Activated CD4-positive, alpha-beta T cell treated with anti-CD3 and anti-CD28 coated beads, Interleukin-2, amount 10 ng/mL, durations not matched to agents 7 days and 5 days (primary cell): ENCODE measurements around the gene BCL11A. TPM values are rescaled to one million over a fixed set of nuclear protein-coding genes. Genes with fewer than 3 reads are reported as not detected.

Experiments used
- CTCF ChIA-PET: fragments of 350-600 bp; sonication (Branson Sonifier 250); formaldehyde crosslinking; loops from one replicate; lab custom pipeline; 2021; ENCODE audit warnings: antibody characterized with exemption; lab: Charles Lee
- POLR2A ChIA-PET: fragments of 350-600 bp; sonication (Branson Sonifier 250); formaldehyde crosslinking; loops from one replicate; lab custom pipeline; 2021; ENCODE audit warnings: antibody characterized with exemption; lab: Charles Lee
- DNase-seq: peaks from one replicate; pipeline ENCODE4 v3.0.0-alpha.2; 2020
- H3K27ac Mint-ChIP-seq: one replicate; pipeline ENCODE4 v1.8.0; 2021; ENCODE audit warnings: mild to moderate bottlenecking, moderate library complexity, mixed read lengths
- H3K27me3 Mint-ChIP-seq: one replicate; pipeline ENCODE4 v1.8.0; 2021; ENCODE audit warnings: mixed read lengths
- H3K36me3 Mint-ChIP-seq: one replicate; pipeline ENCODE4 v1.8.0; 2021; ENCODE audit warnings: low read depth, mixed read lengths
- H3K4me1 Mint-ChIP-seq: one replicate; pipeline ENCODE4 v1.8.0; 2021; ENCODE audit warnings: mixed read lengths
- H3K4me3 Mint-ChIP-seq: one replicate; pipeline ENCODE4 v1.8.0; 2021; ENCODE audit warnings: mild to moderate bottlenecking, moderate library complexity, mixed read lengths
- H3K9me3 Mint-ChIP-seq: one replicate; pipeline ENCODE4 v1.8.0; 2021; ENCODE audit warnings: mixed read lengths
- total RNA-seq, 2 experiments: library from RNA; stranded (reverse); gene quantifications; one replicate each; pipeline ENCODE4 v1.2.3, GENCODE V29; 2021

The BCL11A gene
- total RNA-seq, 2 experiments from 2014 or later, result 0.04 to 0.30 TPM

- DNase-seq, result no peak
- ChIA-PET POLR2A (no interaction called here), CTCF (interaction anchor here (1.0 to 1.8 kb wide), 2 partner anchors 11 to 26 kb away, joined by 4 to 6 read pairs; no protein-coding TSS in a partner anchor)
- peaks cover 35% of the 10 kb centered on the region for H3K4me1 Mint-ChIP-seq
- peaks cover 75% of the 10 kb centered on the region for H3K27me3 Mint-ChIP-seq
- no peak overlapping the region for H3K27ac Mint-ChIP-seq
- no peak overlapping the region for H3K4me3 Mint-ChIP-seq
- no peaks in the 10 kb centered on the region for H3K9me3 Mint-ChIP-seq
- H3K36me3 Mint-ChIP-seq, result no peaks in the 10 kb centered on the region
These were observed 2.7 kb upstream of the BCL11A start for GRCh38 chr2:60556175-60556574.

GRCh38 chr2:60555783-60556139, 2.3 kb upstream of the BCL11A start:
- no peaks in the 10 kb centered on the region for H3K36me3 Mint-ChIP-seq
- H3K4me3 Mint-ChIP-seq, result peak overlapping the region; percentile 76
- peaks cover 37% of the 10 kb centered on the region for H3K4me1 Mint-ChIP-seq
- POLR2A ChIA-PET, result no interaction called here
- CTCF ChIA-PET, result interaction anchor here (1.0 to 1.8 kb wide), 2 partner anchors 12 to 26 kb away, joined by 4 to 6 read pairs; no protein-coding TSS in a partner anchor
- no peaks in the 10 kb centered on the region for H3K9me3 Mint-ChIP-seq
- DNase-seq, result no peak
- no peak overlapping the region for H3K27ac Mint-ChIP-seq
- H3K27me3 Mint-ChIP-seq, result peaks cover 74% of the 10 kb centered on the region

DNA sequence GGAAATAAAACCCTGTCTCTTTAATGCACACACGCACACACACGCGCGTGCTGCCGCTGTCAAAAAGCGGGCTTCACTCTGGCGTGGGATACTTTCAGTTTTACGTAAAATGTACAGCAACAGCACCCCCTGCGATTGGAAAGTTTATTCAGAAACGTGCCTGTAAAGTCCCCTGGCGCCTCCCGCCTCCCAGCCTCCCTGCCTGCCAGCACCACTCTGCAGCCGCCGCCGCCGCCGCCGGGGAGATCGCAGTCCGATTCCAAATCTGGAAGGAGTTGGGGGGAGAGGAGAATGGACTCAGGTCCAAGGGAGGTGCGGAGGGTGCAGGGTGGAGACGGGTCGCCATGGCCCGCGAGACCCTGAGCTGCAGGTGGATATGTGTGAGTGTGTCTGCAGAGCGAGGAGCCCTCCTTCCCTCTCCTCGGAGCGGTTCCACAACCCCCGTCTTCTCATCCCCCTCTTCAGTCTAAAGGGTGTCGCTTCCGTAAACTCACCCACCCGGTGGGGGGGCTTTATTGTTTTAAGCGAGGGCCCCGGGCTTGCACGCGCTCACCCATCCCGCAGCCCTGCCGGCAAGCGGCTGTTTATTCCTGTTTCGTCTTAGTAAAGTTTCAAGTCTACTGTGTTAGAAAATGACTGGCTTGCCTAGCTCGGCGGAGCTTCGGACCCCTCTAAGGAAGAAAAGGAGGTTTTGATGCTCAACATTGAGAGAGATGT, 1.8 kb upstream of the BCL11A start:
- H3K27me3 Mint-ChIP-seq, result peaks cover 75% of the 10 kb centered on the region
- peak; percentile 75 for DNase-seq
- no peaks in the 10 kb centered on the region for H3K36me3 Mint-ChIP-seq
- ChIA-PET CTCF (interaction anchor here (1.8 kb wide), 1 partner anchor 26 kb away, joined by 6 read pairs; no protein-coding TSS in a partner anchor), POLR2A (no interaction called here)
- no peaks in the 10 kb centered on the region for H3K9me3 Mint-ChIP-seq
- peak overlapping the region; percentile 50 for H3K27ac Mint-ChIP-seq
- peaks cover 41% of the 10 kb centered on the region for H3K4me1 Mint-ChIP-seq
- H3K4me3 Mint-ChIP-seq, result peak overlapping the region; percentile 76

DNA sequence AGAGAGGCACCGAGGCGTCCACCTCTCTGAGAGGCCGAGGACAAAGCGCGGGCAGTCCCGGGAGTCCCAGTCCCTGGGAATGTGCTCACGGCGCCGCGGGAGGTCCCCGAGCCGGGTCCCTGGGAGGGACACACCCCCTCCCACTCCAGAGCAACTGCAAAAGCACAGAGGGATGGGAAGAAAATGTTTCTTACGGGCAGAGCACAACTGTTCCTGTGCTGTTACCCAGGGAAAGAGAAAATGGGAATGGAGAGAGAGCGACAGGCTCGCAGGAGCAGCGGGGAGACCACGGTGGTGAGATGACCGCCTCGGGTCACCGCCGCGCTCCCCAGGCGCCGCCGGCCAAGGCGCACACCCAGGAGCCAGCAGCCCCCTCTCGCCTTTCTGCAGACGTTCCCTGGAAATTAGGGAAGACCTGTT, 1.2 kb upstream of the BCL11A start:
- peak overlapping the region; percentile 50 for H3K27ac Mint-ChIP-seq
- peaks cover 46% of the 10 kb centered on the region for H3K4me1 Mint-ChIP-seq
- H3K9me3 Mint-ChIP-seq, result no peaks in the 10 kb centered on the region
- H3K36me3 Mint-ChIP-seq, result no peaks in the 10 kb centered on the region
- H3K27me3 Mint-ChIP-seq, result peaks cover 75% of the 10 kb centered on the region
- peak overlapping the region; percentile 76 for H3K4me3 Mint-ChIP-seq
- CTCF ChIA-PET, result interaction anchor here (1.8 kb wide), 1 partner anchor 27 kb away, joined by 6 read pairs; no protein-coding TSS in a partner anchor
- POLR2A ChIA-PET, result no interaction called here
- DNase-seq, result no peak

DNA sequence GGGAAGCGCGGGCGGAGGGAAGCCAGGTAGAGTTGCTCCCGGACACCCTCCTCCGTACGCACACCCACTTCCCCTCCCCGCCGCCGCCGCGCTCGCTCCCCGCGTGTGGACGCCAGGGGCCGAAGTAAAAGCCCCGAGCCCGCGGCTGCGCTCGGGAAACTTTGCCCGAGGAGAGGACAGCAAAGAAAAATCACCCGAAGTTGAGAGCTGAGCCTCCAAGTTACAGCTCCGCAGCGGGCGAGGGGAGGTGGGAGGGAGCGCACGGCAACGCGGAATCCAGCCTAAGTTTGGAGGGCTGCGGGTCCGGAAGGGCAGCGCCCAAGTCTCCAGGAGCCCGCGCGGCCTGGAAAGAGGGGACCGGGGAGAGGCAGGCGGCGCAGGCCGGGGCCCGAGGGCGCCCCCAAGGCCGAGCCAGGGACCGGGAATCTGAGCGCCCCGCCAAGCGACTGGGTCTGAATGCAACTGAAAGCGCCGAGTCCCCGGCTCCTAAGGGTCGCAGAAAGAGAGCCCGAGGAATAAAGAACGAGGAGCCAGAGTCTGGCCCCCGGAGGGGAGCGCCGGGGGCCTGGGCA, 706 bp upstream of the BCL11A start:
- no peaks in the 10 kb centered on the region for H3K9me3 Mint-ChIP-seq
- CTCF ChIA-PET, result no interaction called here
- POLR2A ChIA-PET, result no interaction called here
- H3K27me3 Mint-ChIP-seq, result peaks cover 73% of the 10 kb centered on the region
- DNase-seq, result peak; percentile 17
- H3K36me3 Mint-ChIP-seq, result no peaks in the 10 kb centered on the region
- H3K4me1 Mint-ChIP-seq, result peaks cover 49% of the 10 kb centered on the region
- H3K4me3 Mint-ChIP-seq, result peak overlapping the region; percentile 76
- no peak overlapping the region for H3K27ac Mint-ChIP-seq

GRCh38 chr2:60552851-60553494, 481 bp downstream of the BCL11A start:
- H3K4me1 Mint-ChIP-seq, result peaks cover 51% of the 10 kb centered on the region
- POLR2A ChIA-PET, result no interaction called here

DNA sequence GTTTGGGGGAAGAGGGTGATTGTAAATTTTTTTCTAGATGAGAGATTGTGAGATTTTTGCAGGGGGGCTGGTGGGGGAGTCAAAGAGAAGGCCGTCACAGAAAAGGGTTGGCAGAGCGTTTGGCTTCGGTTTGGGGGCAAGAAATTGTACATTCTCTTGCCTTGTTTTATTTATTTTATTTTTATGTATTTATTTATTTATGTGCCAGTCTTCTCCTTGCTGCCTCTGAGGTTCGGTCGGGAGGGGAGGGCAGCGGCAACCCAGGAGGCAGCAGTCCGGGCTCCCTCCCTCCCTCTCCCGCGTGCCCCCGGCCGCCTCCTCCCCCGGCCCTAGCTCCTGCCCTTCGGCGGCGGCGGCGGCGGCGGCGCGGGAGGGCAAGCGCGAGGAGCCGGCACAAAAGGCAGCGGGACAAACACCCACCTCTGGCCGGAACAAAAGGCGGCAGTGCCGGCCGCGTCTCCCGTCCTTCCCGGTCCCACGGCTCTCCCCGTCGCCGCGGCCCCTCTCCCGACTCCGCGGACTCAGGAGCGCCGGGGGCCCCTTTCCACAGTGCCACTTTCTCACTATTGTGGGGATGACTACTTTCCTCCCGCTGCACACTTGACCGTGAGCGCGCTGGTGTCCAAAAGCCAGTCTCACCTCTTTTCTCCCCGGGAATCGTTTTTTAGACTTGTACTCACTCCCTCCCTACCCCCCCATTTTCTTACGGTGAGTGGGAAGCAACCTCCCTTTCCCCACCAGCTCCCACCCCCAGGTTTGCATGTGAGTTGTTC, 1.2 kb downstream of the BCL11A start:
- ChIA-PET CTCF (no interaction called here), POLR2A (no interaction called here)
- H3K4me1 Mint-ChIP-seq, result peaks cover 47% of the 10 kb centered on the region
- peak overlapping the region; percentile 50 for H3K27ac Mint-ChIP-seq
- no peaks in the 10 kb centered on the region for H3K36me3 Mint-ChIP-seq
- no peaks in the 10 kb centered on the region for H3K9me3 Mint-ChIP-seq
- peak overlapping the region; percentile 51 for H3K4me3 Mint-ChIP-seq
- H3K27me3 Mint-ChIP-seq, result peaks cover 78% of the 10 kb centered on the region
- DNase-seq, result no peak

More at GRCh38 chr2:60552851-60553494, 481 bp downstream of the BCL11A start:
- H3K36me3 Mint-ChIP-seq, result no peaks in the 10 kb centered on the region
- H3K27me3 Mint-ChIP-seq, result peaks cover 75% of the 10 kb centered on the region
- no peaks in the 10 kb centered on the region for H3K9me3 Mint-ChIP-seq
- no peak overlapping the region for H3K27ac Mint-ChIP-seq
- CTCF ChIA-PET, result no interaction called here
- peak overlapping the region; percentile 77 for H3K4me3 Mint-ChIP-seq
- no peak for DNase-seq

- Mint-ChIP-seq H3K27ac (peak overlapping the region; percentile 50), H3K9me3 (no peaks in the 10 kb centered on the region), H3K36me3 (no peaks in the 10 kb centered on the region), H3K4me3 (peak overlapping the region; percentile 51), H3K27me3 (peaks cover 79% of the 10 kb centered on the region), H3K4me1 (peaks cover 40% of the 10 kb centered on the region)
- CTCF ChIA-PET, result interaction anchor here (0.5 kb wide), 1 partner anchor 1371 kb away, joined by 3 read pairs; no protein-coding TSS in a partner anchor
- DNase-seq, result no peak
- POLR2A ChIA-PET, result no interaction called here
These were observed 2.0 kb downstream of the BCL11A start for GRCh38 chr2:60551240-60552077.

DNA sequence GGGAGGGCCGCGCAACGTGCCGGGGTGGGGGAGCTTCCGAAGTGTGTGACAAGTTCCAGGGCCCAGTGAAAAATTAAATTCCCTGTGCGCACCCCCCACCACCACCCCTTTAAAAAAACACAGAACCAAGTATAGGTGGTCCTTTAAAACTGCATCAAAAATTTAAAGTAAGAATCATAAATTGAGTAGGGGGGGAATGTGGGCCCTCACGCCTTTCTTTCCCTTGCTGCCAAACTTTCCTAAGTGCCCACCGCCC, 2.5 kb downstream of the BCL11A start:
- H3K4me3 Mint-ChIP-seq, result peak overlapping the region; percentile 25
- no peaks in the 10 kb centered on the region for H3K36me3 Mint-ChIP-seq
- H3K9me3 Mint-ChIP-seq, result no peaks in the 10 kb centered on the region
- CTCF ChIA-PET, result interaction anchor here (0.5 kb wide), 1 partner anchor 1371 kb away, joined by 3 read pairs; no protein-coding TSS in a partner anchor
- peaks cover 36% of the 10 kb centered on the region for H3K4me1 Mint-ChIP-seq
- POLR2A ChIA-PET, result no interaction called here
- no peak for DNase-seq
- H3K27ac Mint-ChIP-seq, result no peak overlapping the region
- H3K27me3 Mint-ChIP-seq, result peaks cover 79% of the 10 kb centered on the region

GRCh38 chr2:60550178-60550983, 3.1 kb downstream of the BCL11A start:
- H3K27ac Mint-ChIP-seq, result peak overlapping the region; percentile 64
- ChIA-PET CTCF (interaction anchor here (0.5 to 1.0 kb wide), 7 partner anchors 11 to 1525 kb away, joined by 3 to 6 read pairs (median 3); no protein-coding TSS in a partner anchor), POLR2A (interaction anchor here (0.5 kb wide), 1 partner anchor 390 kb away, joined by 3 read pairs; no protein-coding TSS in a partner anchor)
- H3K4me3 Mint-ChIP-seq, result peak overlapping the region; percentile 79
- peaks cover 31% of the 10 kb centered on the region for H3K4me1 Mint-ChIP-seq
- H3K9me3 Mint-ChIP-seq, result no peaks in the 10 kb centered on the region
- no peaks in the 10 kb centered on the region for H3K36me3 Mint-ChIP-seq
- H3K27me3 Mint-ChIP-seq, result peaks cover 79% of the 10 kb centered on the region
- DNase-seq, result peak; percentile 62

GRCh38 chr2:60549928-60550177, 3.6 kb downstream of the BCL11A start:
- DNase-seq, result no peak
- Mint-ChIP-seq H3K27me3 (peaks cover 79% of the 10 kb centered on the region), H3K4me1 (peaks cover 31% of the 10 kb centered on the region), H3K36me3 (no peaks in the 10 kb centered on the region), H3K4me3 (peak overlapping the region; percentile 79), H3K27ac (no peak overlapping the region), H3K9me3 (no peaks in the 10 kb centered on the region)
- POLR2A ChIA-PET, result interaction anchor here (0.5 kb wide), 1 partner anchor 389 kb away, joined by 3 read pairs; no protein-coding TSS in a partner anchor
- CTCF ChIA-PET, result interaction anchor here (0.6 to 1.0 kb wide), 5 partner anchors 11 to 1524 kb away, joined by 3 to 6 read pairs (median 4); no protein-coding TSS in a partner anchor
